ENCODE results near the gene NLRX1.
"Not testable (repeated sequence)": the region's sequence is repeated elsewhere in the genome, so short reads cannot be mapped to it uniquely, and the experiment has no call there.

NLRX1 gene

DNA sequence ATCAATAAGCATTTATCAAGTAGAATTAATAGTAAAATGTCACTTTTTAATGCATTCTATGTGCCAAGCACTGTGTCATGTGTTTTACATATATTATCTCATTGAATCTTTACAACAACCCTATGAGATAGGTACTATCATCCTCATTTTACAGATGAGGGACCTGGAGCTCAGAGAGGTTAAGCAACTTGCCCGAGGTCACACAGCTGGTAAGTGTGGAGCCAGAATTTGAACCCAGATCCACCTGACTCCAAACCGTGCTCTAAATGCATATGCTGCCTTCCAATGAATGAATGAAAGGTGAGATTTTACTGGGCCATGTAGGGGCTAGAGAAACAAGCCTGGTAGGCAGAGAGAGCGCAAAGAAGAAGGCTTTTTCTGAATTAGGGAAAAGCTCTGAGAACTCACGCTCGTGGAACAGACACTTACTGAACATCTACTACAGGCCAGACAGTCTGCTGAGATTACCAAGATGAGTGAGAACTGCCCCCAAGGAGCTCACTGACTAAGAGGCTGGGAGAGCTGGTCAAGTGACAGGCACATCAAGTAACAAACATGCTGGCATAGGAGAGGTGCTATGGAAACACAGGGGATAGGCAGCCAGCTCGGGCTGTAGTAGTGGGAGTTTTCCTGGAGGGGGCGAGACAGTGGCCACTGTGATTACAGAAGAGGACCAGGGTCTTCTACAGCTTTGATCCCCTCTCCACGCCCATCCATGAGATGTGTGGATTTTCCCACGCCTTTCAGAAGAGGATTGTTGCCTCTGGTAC is 15.3 kb upstream of the NLRX1 start:
- no peak for DNase-seq

DNA sequence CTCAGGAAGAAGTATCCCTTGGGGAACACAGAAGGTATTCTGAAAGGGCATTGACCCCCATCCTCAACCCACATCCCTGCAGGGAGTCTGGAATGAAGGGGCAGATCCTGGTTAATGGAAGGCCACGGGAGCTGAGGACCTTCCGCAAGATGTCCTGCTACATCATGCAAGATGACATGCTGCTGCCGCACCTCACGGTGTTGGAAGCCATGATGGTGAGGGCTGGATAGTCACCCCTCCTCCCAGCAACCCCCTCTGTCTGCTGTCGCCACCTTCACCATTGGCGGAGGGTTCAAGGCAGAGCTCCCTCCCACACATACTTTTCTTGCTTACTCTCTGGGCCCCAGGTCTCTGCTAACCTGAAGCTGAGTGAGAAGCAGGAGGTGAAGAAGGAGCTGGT is 14.3 kb upstream of the NLRX1 start:
- no peak for DNase-seq

DNA sequence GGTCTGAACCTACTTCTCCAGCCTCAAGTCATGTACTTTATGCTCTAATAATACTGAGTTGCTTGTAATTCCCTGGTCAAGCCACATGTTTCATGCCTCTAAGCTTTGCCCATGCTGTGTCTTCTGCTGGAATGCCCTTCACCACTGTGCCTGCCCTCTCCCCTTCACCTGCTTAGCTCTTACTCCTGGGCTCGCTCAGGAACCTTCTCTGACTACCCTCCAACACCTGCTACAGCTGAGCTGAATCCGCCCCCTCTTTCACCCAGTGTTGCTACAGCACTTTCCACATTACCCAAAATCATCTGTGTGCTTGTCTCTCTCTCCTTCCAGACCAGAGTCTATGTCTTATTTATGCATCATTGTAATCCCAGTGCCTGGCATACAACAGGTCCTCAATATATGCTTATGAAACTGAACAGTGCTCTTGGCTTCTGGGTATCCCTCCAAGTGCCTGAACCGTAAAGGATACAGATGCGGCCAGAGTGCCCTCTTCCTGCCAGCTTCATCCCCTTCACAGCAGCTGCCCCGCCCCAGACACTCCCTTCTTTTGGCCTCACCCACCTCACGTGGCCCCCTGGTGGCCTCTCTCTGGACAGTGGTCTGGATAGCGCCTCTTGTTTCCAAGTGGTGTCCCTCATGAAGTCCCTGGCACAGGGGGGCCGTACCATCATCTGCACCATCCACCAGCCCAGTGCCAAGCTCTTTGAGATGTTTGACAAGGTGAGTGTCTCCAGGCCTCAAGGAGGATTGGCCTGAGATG is 12.6 kb upstream of the NLRX1 start:
- DNase-seq: no peak

DNA sequence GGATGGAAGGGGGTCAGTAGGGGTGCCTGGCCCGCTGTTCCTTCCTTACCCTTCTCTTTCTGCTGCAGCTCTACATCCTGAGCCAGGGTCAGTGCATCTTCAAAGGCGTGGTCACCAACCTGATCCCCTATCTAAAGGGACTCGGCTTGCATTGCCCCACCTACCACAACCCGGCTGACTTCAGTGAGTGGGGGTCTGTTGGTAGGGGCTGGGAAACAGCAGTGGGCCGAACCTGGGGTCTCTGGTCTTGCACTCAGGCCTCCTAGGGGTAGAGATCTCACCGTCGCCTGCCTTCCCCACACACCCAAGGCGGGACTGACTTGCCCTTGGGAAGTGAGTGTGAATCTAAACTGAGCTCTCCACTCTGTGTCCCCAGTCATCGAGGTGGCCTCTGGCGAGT is 12.0 kb upstream of the NLRX1 start:
- no peak for DNase-seq

DNA sequence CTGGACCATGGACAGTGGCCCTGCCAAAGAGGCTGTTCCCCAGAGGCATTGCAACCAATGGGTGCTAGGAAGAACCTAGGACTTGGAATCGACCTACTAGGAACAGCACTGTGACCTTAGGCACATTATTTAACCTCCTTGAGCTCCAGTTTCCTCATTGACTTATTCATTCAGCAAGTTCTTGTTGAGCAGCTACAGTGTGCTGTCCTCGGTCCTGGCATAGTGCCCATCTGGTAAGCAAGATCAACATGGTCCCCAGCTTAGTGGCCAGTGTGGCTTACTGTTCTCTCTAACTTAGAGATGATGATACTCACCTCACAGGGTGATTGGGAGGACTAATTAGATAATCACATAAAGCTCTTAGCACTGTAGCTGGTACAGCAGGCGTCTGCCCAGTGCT is 11.5 kb upstream of the NLRX1 start:
- no peak for DNase-seq

DNA sequence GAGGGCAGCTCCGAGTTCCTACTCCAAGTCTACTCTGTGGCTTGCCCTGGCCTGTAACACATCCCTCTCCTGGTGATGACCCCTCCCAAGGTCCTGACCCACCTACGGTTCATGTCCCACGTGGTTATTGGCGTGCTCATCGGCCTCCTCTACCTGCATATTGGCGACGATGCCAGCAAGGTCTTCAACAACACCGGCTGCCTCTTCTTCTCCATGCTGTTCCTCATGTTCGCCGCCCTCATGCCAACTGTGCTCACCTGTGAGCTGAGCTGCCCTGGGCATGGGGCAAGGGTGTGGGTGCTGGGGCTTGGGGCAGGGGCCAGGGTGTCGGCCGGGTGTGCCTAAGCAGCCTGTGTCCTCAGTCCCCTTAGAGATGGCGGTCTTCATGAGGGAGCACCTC is 10.1 kb upstream of the NLRX1 start:
- DNase-seq: no peak

DNA sequence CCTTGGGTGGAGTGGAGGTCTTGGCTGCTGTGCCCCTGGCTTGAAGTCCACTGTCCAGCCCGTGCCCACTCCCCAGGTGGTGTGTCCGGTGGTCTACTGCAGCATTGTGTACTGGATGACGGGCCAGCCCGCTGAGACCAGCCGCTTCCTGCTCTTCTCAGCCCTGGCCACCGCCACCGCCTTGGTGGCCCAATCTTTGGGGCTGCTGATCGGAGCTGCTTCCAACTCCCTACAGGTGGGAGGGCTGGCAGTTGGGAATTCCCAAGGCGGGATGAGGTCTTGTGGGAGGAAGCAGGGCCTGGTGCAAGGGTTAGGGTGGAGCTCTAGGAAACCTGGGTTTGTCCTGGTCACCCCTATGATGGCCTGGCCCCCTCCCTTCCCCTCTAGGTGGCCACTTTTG is 8.4 kb upstream of the NLRX1 start:
- DNase-seq: no peak

DNA sequence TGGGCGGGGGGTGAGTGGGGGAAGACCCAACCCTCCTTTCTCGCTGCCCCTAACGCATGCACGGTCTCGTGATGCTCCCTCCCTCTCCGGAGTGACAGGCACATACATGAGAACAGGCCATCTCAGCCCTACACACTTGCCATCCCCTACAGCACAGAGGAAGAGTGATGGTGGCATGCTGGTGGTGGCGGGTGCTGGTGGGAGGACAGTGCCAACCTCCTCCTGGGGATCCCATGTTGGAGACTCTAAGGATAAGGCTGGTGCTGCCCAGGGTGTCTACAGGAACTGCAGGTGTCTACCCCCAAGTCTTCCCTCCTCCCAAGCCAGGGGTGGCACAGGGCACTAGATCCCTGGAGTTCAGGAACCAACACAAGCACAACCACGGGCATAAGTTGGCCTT is 6.7 kb upstream of the NLRX1 start:
- DNase-seq: no peak

DNA sequence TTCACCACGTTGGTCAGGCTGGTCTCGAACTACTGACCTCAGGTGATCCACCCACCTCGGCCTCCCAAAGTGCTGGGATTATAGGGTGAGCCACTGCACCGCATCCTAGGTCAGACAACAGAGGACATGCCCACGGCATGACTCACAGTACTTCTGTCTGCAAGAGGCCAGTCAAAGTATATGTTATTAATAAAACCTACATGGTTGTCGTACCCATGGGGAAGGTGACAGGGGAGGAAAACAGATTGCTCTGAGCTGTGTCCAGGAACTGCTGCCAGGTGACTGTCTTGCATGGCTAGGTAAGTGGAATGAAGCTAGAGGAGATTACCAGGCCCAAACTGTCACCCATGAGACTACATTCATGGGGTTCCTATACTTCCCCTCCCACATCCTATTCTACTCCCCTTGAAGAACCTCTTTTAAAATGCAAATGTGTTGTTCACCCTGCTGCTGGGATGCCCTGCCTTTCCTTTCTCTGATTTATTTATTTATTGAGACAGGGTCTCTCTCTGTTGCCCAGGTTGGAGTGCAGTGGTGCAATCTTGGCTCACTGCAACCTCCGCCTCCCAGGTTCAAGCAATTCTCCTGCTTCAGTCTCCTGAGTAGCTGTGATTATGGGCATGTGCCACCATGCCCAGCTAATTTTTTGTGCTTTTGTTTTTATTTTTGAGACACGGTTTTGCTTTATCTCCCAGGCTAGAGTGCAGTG is 2.0 kb upstream of the NLRX1 start:
- no peak for DNase-seq

DNA sequence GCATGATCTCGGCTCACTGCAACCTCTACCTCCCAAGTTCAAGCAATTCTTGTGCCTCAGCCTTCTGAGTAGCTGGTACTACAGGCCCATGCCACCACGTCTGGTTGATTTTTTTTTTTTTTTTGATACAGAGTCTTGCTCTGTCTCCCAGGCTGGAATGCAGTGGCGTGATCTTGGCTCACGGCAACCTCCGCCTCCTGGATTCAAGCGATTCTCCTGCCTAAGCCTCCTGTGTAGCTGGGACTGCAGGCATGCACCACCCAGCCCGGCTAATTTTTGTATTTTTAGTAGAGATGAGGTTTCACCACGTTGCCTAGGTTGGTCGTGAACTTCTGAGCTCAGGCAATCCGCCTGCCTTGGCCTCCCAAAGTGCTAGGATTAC is 1.5 kb upstream of the NLRX1 start:
- DNase-seq: not testable (repeated sequence)

DNA sequence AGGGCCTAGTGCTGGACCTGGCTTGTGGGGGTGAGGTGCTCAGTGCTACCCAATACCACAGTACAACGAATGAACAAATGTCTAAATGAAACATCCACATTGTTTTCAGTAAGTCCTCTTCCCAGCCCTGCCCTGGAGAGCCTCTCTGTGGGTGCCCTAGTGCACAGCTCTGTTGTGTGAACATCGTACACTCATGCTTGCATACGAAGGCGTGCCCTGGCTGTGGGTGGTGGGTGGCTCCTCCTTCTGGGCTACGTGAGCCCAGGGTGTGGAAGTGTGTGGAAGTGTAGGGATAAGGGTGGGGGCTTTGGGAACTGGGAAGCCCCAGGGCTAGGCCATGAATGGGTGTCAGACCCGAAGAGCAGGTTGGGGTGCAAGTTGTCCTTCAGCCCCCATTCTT is 592 bp upstream of the NLRX1 start:
- no peak for DNase-seq

DNA sequence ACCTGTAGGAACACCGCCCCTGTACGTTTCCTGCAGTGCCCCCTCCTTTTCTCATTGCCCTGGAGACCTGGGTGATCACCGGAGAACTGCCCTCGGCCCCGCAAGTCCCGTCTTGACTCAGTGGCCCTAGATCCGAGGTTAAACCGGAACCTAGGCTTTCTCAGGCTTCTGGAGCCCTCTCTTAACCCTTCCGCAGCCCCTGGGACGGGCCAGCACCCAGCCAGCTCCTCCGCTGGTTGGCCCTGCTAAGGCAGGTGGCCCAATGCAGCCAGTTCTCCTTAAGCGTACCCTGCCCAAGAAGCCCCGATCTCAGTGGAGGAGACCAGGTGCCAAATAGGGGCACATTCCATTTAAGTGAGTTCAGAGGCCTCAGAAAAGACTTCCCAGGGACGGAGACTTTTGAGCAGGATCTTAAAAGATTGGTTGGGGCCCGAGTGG is 776 bp downstream of the NLRX1 start:
- no peak for DNase-seq

DNA sequence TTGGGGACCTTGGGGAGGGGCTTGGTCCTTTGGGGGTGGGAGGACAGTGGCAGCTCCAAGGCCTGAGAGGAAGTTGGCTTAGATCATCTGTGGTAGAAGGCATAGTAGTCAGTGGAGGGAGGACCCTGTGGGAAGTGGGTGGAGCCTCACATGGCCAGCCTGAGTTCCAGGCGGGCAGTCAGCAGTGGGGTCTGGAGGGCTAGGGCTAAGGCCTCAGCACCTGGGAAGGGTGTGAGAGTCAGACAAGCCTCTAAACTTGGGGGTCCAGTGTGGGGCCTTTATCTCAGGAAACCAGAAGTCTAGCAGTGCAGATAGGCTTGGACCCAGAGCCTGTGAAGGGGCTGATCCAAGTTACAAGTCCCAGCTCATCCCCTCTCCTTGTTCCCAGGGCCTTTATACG is 4.0 kb downstream of the NLRX1 start:
- DNase-seq: no peak

DNA sequence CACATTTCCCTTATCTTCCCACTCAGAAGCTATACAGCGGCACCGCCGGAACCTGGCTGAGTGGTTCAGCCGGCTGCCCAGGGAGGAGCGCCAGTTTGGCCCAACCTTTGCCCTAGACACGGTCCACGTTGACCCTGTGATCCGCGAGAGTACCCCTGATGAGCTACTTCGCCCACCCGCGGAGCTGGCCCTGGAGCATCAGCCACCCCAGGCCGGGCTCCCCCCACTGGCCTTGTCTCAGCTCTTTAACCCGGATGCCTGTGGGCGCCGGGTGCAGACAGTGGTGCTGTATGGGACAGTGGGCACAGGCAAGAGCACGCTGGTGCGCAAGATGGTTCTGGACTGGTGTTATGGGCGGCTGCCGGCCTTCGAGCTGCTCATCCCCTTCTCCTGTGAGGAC is 4.9 kb downstream of the NLRX1 start:
- DNase-seq: no peak

DNA sequence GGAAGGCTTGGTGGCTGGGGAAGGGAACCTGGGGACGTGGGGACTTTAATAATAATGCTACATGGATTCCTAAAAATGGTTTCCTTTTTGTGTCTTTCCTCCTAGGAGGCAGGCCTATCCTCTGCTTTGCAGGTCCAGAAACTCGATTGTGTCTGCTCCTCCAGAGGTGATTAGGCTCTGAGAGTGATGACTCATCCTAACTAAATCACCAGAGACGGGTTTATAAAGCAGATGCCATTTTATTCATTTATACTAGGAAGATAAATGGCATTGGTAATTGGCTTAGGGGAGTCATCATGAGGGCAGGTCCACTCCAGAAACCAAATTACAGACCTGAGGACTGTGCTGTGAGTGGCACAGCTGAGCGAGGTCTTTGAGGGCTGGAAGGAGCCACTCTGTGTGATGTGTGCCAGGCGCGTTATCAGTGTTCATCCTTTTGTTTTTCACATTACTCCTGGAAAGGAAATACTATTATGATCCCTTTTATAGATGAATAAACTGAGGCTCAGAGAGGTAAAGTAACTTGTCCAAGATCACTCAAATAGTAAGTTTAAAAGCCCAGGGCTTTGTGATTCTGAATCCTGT is 7.1 kb downstream of the NLRX1 start:
- no peak for DNase-seq

DNA sequence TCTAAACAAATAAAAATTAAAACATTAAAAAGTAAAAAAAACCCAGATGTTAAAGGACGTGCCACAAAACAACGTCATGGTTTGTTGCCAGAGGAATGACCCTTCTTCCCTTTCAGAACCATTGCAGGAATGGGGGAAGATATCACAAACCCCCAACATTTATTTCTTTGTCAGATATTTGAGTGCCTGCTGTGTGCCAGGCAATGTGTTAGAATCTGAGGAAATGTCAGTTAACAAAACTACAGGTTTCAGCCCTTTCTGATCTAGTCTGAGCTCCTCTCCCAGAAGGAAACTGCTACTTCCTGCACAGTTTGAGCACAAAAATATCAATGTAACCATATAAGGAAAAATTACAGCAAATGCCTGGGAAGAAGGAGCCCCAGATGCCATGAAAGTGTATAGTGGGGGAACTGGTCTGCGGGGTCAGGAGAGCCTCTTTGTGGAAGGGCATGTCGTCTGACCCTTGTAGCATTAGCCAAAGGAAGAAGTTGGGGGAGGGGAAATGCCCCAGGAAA is 9.7 kb downstream of the NLRX1 start:
- no peak for DNase-seq

DNA sequence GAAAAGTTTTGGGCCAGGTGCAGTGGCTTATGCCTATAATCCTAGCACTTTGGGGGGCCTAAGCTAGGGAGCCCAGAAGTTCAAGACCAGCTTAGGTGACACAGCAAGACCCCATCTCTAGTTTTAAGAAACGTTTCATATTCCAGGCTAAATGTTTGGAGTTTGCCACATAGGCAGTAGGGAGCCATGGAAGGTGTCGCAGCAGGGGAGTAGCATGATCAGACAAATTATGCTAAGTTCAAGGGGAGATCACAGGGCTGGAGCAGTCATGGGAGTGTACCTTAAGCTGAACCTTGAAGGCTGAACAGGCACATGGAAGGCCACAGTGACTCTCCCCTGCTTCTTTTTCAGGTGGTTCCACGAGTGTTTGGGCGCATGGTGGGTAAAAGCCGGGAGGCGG is 10.8 kb downstream of the NLRX1 start:
- no peak for DNase-seq

DNA sequence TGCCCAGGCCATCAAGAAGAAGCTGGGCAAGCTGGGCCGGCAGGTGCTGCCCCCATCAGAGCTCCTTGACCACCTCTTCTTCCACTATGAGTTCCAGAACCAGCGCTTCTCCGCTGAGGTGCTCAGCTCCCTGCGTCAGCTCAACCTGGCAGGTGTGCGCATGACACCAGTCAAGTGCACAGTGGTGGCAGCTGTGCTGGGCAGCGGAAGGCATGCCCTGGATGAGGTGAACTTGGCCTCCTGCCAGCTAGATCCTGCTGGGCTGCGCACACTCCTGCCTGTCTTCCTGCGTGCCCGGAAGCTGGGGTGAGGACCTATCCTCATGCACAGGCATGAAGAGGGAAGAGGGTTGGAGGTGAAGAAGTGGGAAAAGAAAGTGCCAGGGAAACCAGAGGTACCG is 11.5 kb downstream of the NLRX1 start:
- DNase-seq: no peak

DNA sequence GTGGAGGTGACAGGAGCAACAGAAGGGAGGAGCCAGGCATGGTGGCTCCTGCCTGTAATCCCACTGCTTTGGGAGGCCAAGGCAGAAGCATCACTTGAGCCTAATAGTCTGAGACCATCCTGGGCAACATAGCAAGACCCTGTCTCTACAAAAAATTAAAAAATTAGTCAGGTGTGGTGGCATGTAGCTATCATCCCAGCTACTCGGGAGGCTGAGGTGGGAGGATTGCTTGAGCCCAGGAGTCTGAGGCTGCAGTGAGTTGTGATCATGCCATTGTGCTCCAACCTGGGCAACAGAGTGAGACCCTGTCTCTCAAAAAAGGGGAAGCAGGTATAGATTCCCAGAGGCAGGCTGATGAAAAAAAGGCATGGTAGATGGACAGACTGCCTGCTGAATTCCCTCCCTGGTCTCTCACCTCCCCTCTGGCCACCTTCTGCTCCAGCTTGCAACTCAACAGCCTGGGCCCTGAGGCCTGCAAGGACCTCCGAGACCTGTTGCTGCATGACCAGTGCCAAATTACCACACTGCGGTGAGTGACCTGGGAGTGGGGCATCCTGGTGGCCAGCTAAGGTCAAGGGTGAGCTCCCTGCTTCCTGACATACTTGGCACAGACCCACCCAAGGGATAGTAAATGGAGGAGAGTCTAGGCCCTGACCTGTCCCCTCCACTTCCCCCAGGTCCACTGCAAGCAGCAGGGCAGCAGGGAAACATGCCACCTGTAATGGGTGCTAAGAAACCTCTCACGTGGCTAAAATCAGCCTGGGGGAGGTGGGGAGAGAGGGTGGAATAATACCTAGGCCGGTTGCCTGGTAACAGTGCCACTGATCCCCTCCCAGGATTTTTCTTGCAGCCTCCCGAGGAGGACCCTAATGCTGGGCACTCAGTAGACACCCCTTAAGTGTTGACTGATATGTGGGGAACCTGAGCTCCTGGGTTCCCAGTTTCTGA is 12.5 kb downstream of the NLRX1 start:
- no peak for DNase-seq

DNA sequence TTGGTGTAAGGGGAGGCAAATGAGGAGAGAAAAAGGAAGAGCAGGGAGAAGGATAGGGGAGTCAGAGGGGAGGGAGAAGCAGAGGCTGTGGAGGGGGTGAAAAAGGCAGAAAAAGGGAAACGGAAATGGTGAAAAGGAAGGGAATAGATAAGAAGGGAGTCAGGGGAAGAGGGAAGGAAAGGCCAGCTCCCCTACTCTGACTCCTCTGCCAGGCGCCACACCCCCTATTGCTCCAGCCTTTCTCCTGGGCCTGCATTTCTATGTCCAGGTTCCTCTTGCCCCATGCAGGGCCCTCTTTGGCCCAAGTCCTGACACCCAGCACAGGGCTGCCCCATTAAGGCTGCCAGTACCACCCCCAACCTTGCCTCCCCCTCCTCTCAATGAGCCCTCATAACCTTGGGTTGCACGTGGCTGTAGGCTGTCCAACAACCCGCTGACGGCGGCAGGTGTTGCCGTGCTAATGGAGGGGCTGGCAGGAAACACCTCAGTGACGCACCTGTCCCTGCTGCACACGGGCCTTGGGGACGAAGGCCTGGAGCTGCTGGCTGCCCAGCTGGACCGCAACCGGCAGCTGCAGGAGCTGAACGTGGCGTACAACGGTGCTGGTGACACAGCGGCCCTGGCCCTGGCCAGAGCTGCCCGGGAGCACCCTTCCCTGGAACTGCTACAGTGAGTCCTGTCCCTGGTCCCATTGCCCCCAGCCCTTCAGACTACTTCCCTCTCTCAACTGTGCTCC is 13.3 kb downstream of the NLRX1 start:
- no peak for DNase-seq

DNA sequence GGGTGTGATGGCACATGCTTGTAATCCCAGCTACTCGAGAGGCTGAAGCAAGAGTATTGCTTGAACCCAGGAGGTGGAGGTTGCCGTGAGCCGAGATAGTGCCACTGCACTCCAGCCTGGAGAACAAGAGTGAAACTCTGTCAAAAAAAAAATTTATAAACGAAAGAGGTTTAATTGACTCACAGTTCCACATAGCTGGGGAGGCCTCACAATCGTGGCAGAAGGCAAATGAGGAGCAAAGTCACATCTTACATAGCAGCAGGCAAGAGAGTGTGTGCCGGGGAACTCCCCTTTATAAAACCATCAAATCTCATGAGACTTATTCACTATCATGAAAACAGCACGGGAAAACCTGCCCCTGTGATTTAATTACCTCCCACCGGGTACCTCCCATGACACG is 15.9 kb downstream of the NLRX1 start:
- not testable (repeated sequence) for DNase-seq

Data from activated CD4-positive, alpha-beta T cell treated with anti-CD3 and anti-CD28 coated beads for 1 hour (primary cell).